Nephron (organoid): ENCODE results near the gene DDX52.

ENCODE experiments used
- H3K27ac Mint-ChIP-seq, 3 experiments: 2 replicates each; pipeline ENCODE4 v1.8.0; 2020; ENCODE audit warnings: mixed read lengths in 3 of 3, mild to moderate bottlenecking in 2 of 3, moderate library complexity in 1 of 3
- H3K27me3 Mint-ChIP-seq: 2 replicates; pipeline ENCODE4 v1.8.0; 2021; ENCODE audit warnings: low read depth, mild to moderate bottlenecking, moderate library complexity, mixed read lengths
- H3K36me3 Mint-ChIP-seq: 2 replicates; pipeline ENCODE4 v1.8.0; 2020; ENCODE audit warnings: low read depth, mixed read lengths
- H3K4me1 Mint-ChIP-seq: 2 replicates; pipeline ENCODE4 v1.8.0; 2020; ENCODE audit warnings: mixed read lengths
- H3K4me3 Mint-ChIP-seq, 3 experiments: 2 replicates each; pipeline ENCODE4 v1.8.0; 2020; ENCODE audit warnings: mild to moderate bottlenecking in 3 of 3, mixed read lengths in 3 of 3, moderate library complexity in 2 of 3
- H3K9me3 Mint-ChIP-seq: 2 replicates; pipeline ENCODE4 v1.8.0; 2020; ENCODE audit warnings: mixed read lengths
- CTCF ChIP-seq, 3 experiments: fragments of 200-600 bp; sonication (generic); IDR thresholded peaks; one replicate each; pipeline ENCODE4 v1.5.0; 2021; ENCODE audit warnings: antibody characterized with exemption in 3 of 3; ENCODE audit not compliant: unreplicated experiment in 3 of 3

DDX52 gene

GRCh38 chr17:37607637-37608331 is 35.5 kb downstream of the DDX52 start:
- H3K4me3 Mint-ChIP-seq = peak overlapping the region; percentile 89 to 98 (median 90)
- peak overlapping the region; percentile 99 to 100 (median 99) for H3K27ac Mint-ChIP-seq
- TF ChIP-seq CTCF (IDR thresholded peaks at IDR 0.05; ENCODE audit: unreplicated experiment in 3 of 3) = no peak
- H3K27me3 Mint-ChIP-seq = no peaks in the 10 kb centered on the region
- H3K9me3 Mint-ChIP-seq = peaks cover 9% of the 10 kb centered on the region
- H3K36me3 Mint-ChIP-seq = peaks cover 43% of the 10 kb centered on the region
- peaks cover 23% of the 10 kb centered on the region for H3K4me1 Mint-ChIP-seq

GRCh38 chr17:37605813-37606505 is 37.3 kb downstream of the DDX52 start:
- H3K4me1 Mint-ChIP-seq = peaks cover 23% of the 10 kb centered on the region
- H3K36me3 Mint-ChIP-seq = peaks cover 46% of the 10 kb centered on the region
- no peak overlapping the region for H3K27ac Mint-ChIP-seq
- H3K4me3 Mint-ChIP-seq = peak overlapping the region in 2 of 3 experiments; percentile 38 to 40
- no peak for TF ChIP-seq CTCF (IDR thresholded peaks at IDR 0.05; ENCODE audit: unreplicated experiment in 3 of 3)
- peaks cover 13% of the 10 kb centered on the region for H3K9me3 Mint-ChIP-seq
- no peaks in the 10 kb centered on the region for H3K27me3 Mint-ChIP-seq

- H3K4me1 Mint-ChIP-seq = peaks cover 23% of the 10 kb centered on the region
- no peak for TF ChIP-seq CTCF (IDR thresholded peaks at IDR 0.05; ENCODE audit: unreplicated experiment in 3 of 3)
- H3K27ac Mint-ChIP-seq = no peak overlapping the region
- H3K36me3 Mint-ChIP-seq = peaks cover 51% of the 10 kb centered on the region
- peaks cover 13% of the 10 kb centered on the region for H3K9me3 Mint-ChIP-seq
- no peak overlapping the region for H3K4me3 Mint-ChIP-seq
- no peaks in the 10 kb centered on the region for H3K27me3 Mint-ChIP-seq
Measured at GRCh38 chr17:37605081-37605480, 38.2 kb downstream of the DDX52 start.

GRCh38 chr17:37604556-37604955 is 38.7 kb downstream of the DDX52 start:
- TF ChIP-seq CTCF (IDR thresholded peaks at IDR 0.05; ENCODE audit: unreplicated experiment in 3 of 3) = no peak
- Mint-ChIP-seq H3K36me3 (peaks cover 55% of the 10 kb centered on the region), H3K27ac (no peak overlapping the region), H3K9me3 (peaks cover 13% of the 10 kb centered on the region), H3K4me1 (peaks cover 19% of the 10 kb centered on the region), H3K4me3 (no peak overlapping the region), H3K27me3 (no peaks in the 10 kb centered on the region)

DNA sequence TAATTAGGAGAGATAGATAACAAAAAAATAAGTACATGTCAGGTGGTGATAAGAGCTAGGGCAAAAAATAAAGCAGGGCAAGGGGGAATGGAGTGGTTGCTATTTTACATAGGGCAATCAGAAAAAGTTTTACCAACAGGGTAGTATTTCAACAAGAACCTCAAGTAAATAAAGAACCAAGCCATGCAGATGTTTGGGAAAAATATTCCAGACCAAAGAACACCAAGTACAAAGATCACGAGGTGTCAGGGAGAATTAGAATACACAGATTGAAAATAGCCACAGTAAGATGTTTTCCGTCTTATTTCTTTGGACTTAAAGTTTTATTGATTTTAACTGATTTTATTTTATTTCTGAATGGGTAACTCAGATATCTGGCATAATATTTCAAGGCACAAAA is 45.1 kb downstream of the DDX52 start:
- Mint-ChIP-seq H3K4me3 (no peak overlapping the region), H3K4me1 (no peaks in the 10 kb centered on the region), H3K27me3 (no peaks in the 10 kb centered on the region), H3K27ac (no peak overlapping the region), H3K36me3 (peaks cover 67% of the 10 kb centered on the region), H3K9me3 (peaks cover 6% of the 10 kb centered on the region)
- TF ChIP-seq CTCF (IDR thresholded peaks at IDR 0.05; ENCODE audit: unreplicated experiment in 3 of 3) = no peak
